GM10248 (cell line): Measurements from ENCODE around the gene SH3BGRL2.

Experiments
- CTCF ChIA-PET: fragments of 300-600 bp; sonication (Branson Sonifier 250); formaldehyde crosslinking; extraction: SDS; loops from one replicate; lab custom pipeline; 2021; ENCODE audit warnings: antibody characterized with exemption; lab: Yijun Ruan, JAX
- POLR2A ChIA-PET: fragments of 350-650 bp; sonication (Branson Sonifier 250); formaldehyde crosslinking; extraction: SDS; loops from one replicate; lab custom pipeline; 2020; ENCODE audit warnings: antibody characterized with exemption; lab: Yijun Ruan, JAX
- DNase-seq: peaks from one replicate; pipeline ENCODE4 v3.0.0; 2012; ENCODE audit errors: extremely low spot score
- CTCF ChIP-seq: IDR thresholded peaks from 2 replicates; pipeline ENCODE4 v1.5.1; 2012; ENCODE audit warnings: mild to moderate bottlenecking, low read depth; ENCODE audit errors: extremely low read depth, missing control alignments, control extremely low read depth

The SH3BGRL2 gene

GRCh38 chr6:79630883-79631692 lies at the start of gene SH3BGRL2:
SH3BGRL2 (plus strand) TSS chr6:79631329; CDS start chr6:79631462, 133 bp downstream.
- ChIA-PET CTCF (interaction anchor here (0.7 to 1.6 kb wide), 5 partner anchors 8 to 60 kb away, joined by 3 to 8 read pairs (median 3); no protein-coding TSS in a partner anchor), POLR2A (no interaction called here)
- DNase-seq: peak; percentile 69
- no peak for TF ChIP-seq CTCF

GRCh38 chr6:79584332-79584731 lies 46.8 kb upstream of the SH3BGRL2 start:
- POLR2A ChIA-PET: no interaction called here
- DNase-seq: no peak
- CTCF ChIA-PET: no interaction called here
- no peak for TF ChIP-seq CTCF

GRCh38 chr6:79586548-79586947 lies 44.6 kb upstream of the SH3BGRL2 start:
- POLR2A ChIA-PET: no interaction called here
- TF ChIP-seq CTCF: no peak
- no peak for DNase-seq
- CTCF ChIA-PET: interaction anchor here (1.2 kb wide), 1 partner anchor 29 kb away, joined by 3 read pairs; no protein-coding TSS in a partner anchor

- ChIA-PET CTCF (no interaction called here), POLR2A (no interaction called here)
- no peak for DNase-seq
- TF ChIP-seq CTCF: no peak
Measured at GRCh38 chr6:79589701-79590100, 41.4 kb upstream of the SH3BGRL2 start.

- DNase-seq: no peak
- ChIA-PET POLR2A (no interaction called here), CTCF (no interaction called here)
- TF ChIP-seq CTCF: no peak
Measured at GRCh38 chr6:79597155-79597554, 34.0 kb upstream of the SH3BGRL2 start.

GRCh38 chr6:79598012-79598411 lies 33.1 kb upstream of the SH3BGRL2 start:
- ChIA-PET CTCF (no interaction called here), POLR2A (no interaction called here)
- TF ChIP-seq CTCF: no peak

More at GRCh38 chr6:79598012-79598411, 33.1 kb upstream of the SH3BGRL2 start:
- DNase-seq: no peak
